Hematopoietic multipotent progenitor cell (in vitro differentiated cells): ENCODE data around the gene ZCCHC9. TPM values are rescaled to one million over a fixed set of nuclear protein-coding genes. Genes with fewer than 3 reads are reported as not detected.
"Not testable (repeated sequence)": the region's sequence is repeated elsewhere in the genome, so short reads cannot be mapped to it uniquely, and the experiment has no call there.

Source experiments
- DNase-seq, 3 donors: peaks; one replicate each; pipeline ENCODE4 v3.0.0-alpha.2; 2011 to 2015; ENCODE audit warnings: low read depth in 2 of 3, low spot score in 2 of 3
- total RNA-seq: library from RNA; depleted of rRNA; stranded (reverse); fragments of >200 nt; gene quantifications from one replicate; pipeline ENCODE4 v1.2.3, GENCODE V29; 2012

Gene ZCCHC9
- total RNA-seq, 1 donor = 7.5 TPM

- DNase-seq = no peak
Observed at GRCh38 chr5:81303563-81303962, 2.2 kb downstream of the ZCCHC9 start.

DNA sequence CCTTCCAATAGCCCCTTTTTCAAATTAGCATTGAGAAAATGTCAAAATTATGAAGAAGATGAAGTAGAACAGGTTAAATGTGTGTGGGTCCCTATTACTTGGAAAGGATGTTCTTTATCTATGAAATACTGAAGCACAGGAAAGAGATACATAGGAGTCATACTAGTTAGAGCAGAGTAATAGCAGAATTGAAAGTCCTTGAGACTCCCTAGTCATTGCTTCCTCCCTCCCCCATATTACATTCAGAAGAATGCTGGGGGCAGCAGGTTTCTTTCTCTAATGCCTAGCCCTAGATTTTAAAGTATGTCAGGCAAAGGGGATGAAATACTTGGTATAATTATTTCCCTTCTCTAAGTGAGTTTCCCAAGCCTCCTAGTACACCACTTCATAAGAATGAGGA lies 4.4 kb downstream of the ZCCHC9 start:
- no peak for DNase-seq

DNA sequence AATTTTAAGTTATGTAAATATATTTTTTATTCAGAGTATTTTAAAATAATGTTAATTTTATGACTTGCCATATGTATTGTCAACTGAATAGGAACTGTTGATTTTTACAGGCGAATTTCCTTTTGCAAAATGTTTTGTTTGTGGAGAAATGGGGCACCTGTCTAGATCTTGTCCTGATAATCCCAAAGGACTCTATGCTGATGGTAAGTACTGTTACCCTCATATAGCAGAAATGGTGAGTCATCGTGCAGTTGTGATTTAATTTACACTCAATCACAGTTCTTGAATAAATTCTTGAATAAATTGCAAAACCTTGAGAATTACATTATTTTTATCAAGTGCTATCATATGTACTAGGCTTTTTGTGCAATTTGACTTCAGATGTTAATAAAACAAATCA lies 7.4 kb downstream of the ZCCHC9 start:
- no peak for DNase-seq

GRCh38 chr5:81310402-81311063 lies 9.1 kb downstream of the ZCCHC9 start:
- no peak for DNase-seq

DNA sequence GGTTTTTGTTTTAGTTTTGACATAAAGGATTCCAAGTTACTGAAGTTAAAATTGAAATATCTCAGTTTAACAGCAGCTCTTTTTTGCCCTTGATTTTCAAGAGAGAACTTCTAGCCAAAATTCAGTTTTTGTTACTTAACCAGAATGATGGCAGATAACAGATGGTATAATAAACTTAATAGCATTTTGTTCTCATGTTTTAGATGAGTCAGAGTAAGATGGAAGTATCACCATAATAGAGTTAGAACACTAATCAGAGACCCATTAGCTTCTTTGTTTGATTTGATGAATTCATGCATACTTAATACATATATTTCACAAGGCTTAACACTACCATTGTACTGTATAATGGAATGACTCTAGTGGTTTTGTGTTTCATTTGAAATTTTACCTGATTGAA lies 11.9 kb downstream of the ZCCHC9 start:
- no peak for DNase-seq

DNA sequence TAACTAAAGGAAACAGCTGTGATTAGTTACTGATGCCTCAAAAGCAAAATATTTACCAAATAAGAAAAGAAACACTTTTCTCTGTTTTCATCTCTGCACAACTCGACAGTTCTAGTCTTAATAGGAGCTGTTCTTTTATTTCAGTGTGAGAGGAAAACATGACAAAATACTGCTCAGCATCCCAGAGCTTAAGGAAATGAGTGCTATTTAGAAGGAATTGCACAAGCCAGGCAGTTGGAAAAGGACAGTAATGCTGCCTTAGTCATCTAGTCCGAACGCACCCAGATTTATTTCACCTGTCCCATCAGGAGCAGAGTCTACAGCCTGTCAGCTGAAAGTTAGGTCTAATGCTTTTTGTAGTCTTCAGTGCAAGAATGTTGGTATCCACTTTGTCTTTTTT lies 12.3 kb downstream of the ZCCHC9 start:
- no peak for DNase-seq

DNA sequence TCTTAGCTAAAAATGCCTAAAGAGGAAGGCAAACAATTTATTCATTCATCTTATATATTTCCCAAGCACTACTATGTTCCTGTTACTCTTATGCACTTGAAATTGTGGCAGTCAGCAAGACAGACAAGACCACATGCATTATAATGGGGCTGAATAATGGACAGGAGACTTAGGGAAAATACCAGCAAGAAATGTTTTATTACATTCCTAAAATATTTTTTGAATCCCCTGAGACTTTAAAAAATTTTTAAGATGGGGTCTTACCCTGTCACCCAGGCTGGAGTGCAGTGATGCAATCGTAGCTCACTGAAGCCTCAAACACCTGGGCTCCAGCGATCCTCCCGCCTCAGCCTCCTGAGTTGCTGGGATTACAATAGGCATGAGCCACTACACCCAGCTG lies 13.2 kb downstream of the ZCCHC9 start:
- no peak for DNase-seq

- no peak for DNase-seq
Observed at GRCh38 chr5:81315336-81315735, 13.9 kb downstream of the ZCCHC9 start.

GRCh38 chr5:81315830-81316229 lies 14.4 kb downstream of the ZCCHC9 start:
- no peak for DNase-seq

GRCh38 chr5:81316571-81316970 lies 15.2 kb downstream of the ZCCHC9 start:
- no peak for DNase-seq

DNA sequence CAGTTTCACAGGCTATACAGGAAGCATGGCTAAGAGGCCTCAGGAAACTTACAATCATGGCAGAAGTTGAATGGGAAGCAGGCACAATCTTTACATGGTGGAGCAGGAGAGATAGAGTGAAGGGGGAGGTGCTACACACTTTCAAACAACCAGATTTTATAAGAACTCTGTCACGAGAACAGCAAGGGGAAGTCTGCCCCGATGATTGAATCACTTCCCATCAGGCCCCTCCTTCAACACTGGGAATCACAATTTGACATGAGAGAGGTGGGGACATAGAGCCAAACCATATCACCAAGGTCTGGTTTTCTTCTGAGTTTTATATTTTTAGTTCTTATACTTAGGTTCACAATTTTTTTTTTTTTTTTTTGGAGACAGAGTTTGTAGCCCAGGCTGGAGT lies 16.1 kb downstream of the ZCCHC9 start:
- no peak for DNase-seq

- DNase-seq = no peak
Observed at GRCh38 chr5:81326554-81326953, 25.2 kb downstream of the ZCCHC9 start.

- no peak for DNase-seq
Observed at GRCh38 chr5:81334304-81335061, 33.1 kb downstream of the ZCCHC9 start.

- DNase-seq = no peak
Observed at GRCh38 chr5:81335946-81336345, 34.6 kb downstream of the ZCCHC9 start.

DNA sequence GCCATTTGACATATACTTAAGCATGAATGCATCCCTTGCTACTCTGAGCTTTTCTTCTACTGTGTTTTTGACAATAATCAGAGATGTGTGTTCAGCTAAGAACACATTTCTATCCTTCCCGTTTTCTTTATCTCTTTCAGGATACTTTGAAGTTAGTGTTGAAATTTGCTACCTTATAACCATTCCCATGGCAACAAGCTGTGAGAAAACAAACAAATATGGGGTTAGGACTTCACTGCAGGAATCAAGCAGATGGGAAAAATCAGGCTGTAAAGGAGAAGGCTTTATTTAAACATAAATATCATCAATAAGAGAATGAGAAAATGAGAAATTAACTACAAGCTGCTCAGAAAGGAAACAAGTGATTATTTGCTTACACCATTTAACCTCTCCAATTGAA lies 35.2 kb downstream of the ZCCHC9 start:
- no peak for DNase-seq

GRCh38 chr5:81337803-81338202 lies 36.4 kb downstream of the ZCCHC9 start:
- no peak for DNase-seq

GRCh38 chr5:81338213-81338612 lies 36.8 kb downstream of the ZCCHC9 start:
- DNase-seq = not testable (repeated sequence)

- DNase-seq = no peak
Observed at GRCh38 chr5:81344736-81345135, 43.3 kb downstream of the ZCCHC9 start.

DNA sequence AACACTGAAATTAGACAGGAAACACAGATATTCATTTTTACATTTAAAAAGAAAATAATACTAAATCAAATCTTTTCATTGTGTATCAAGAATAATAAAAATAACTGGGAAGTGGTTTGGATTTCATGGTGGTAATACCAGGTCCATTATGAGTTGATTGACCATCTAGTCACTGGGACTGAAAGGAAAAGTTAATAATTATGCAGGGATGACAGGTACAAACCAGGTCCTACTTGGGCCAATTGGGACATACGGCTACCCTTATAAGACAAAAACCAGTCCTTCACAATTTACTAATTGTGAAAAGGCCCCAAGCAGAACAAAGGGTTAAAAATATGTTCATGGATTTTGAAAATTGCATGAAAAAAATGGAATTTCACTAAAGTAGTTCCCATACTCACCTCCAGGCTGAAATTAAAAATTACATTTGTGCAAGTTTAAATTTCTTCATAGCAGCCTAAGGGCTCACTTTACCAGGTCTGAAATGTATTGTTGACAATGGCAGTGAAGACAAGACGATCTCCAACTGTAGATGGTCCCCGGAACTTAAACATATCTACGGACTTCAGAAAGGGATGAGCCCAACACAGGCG lies 44.1 kb downstream of the ZCCHC9 start:
- DNase-seq = no peak

DNA sequence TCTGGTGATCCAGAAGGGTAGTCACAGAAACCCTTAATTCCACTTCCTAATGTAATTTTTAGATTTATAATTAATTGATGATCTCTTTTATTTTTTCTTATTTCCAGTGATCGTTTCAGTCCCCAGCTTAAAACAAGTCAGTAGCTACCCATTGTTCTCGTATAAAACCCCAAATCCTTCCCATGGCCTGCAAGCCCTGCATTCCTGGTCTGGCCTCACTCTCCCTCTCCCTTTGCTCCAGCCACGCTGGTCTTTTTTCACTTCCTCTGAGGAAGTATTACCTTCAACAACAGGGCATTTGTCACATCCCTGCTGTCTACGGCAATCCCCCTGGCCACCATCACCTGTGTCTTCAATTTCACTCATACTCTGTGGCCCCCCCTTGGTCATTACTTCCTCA lies 47.8 kb downstream of the ZCCHC9 start:
- no peak for DNase-seq

DNA sequence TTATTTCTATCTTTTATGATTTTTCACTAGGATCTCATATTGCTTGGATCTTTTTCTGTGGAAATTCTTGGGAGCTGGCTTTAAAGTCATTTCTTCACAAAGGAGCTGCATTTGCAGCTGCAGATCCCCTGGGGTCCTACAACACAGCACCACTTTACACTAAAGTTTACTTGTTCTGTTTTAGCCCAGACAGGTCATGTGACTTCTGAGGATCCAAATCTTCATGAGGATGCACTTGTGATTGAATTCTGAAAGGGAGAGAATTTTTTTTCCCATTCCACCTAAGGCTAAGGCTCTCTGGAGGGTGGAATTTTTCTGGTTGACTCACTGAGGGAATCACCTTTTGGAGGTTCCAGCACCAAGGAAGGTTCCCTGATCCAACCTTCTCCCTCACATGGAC lies 49.1 kb downstream of the ZCCHC9 start:
- DNase-seq = no peak

DNA sequence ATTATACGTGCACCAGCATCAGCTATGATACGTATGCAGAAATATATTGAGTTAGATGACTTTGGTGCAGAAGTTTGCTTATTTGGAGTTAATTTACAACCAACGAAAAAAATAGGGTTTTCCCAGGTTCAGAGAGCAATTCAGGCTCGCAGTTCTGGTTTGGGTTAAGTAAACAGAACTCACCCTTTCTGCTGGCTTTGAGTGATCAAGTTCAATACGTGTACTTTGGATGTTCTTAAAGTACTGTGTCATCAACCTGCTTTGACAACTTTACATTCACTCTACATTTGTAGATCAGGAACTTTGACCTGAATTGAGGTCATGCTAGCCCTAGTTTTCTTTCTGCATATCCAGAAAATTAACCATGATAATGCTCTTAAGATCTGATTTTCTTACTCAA lies 51.8 kb downstream of the ZCCHC9 start:
- DNase-seq = no peak
